Measurements from ENCODE around the gene NFS1. TPM values are rescaled to one million over a fixed set of nuclear protein-coding genes. Genes with fewer than 3 reads are reported as not detected.

Gene NFS1
- total and polyA plus RNA-seq, 2 of the 4 experiments (the other 2 are of a cell fraction) = 16.5 to 35.6 TPM

- ATAC-seq (ENCODE audit: low read depth) (no peak), DNase-seq (no peak)
- Histone ChIP-seq H3K56ac (ENCODE audit: extremely low read depth, insufficient read depth, low read length) (no peak overlapping the region), H3K18ac (ENCODE audit: low read depth, low read length) (no peak overlapping the region), H3K9me1 (ENCODE audit: insufficient read depth, low read length) (peaks cover 11% of the 10 kb centered on the region), H3K79me1 (ENCODE audit: low read depth in 1 of 2, low read length in 2 of 2) (peaks cover 34 to 74% of the 10 kb centered on the region in 2 experiments), H4K5ac (ENCODE audit: low read depth, low read length) (no peak overlapping the region), H4K91ac (ENCODE audit: insufficient read depth, low read depth, low read length) (no peak overlapping the region), H3K23ac (ENCODE audit: low read depth, low read length) (no peak overlapping the region), H2BK5ac (ENCODE audit: low read depth, low read length, poor library complexity, severe bottlenecking) (no peak overlapping the region), H4K20me1 (ENCODE audit: insufficient read depth, low read length) (peaks cover 96% of the 10 kb centered on the region), H3K4ac (ENCODE audit: low read depth, low read length) (no peak overlapping the region), H3K9me3 (ENCODE audit: control insufficient read depth, insufficient read depth, low read length) (no peaks in the 10 kb centered on the region), H2AK5ac (ENCODE audit: low read depth, low read length) (no peak overlapping the region), H3K27ac (ENCODE audit: insufficient read depth, low read length) (no peak overlapping the region), H3K4me3 (ENCODE audit: insufficient read depth, low read depth, low read length) (no peak overlapping the region), H2BK15ac (ENCODE audit: low read depth, low read length) (no peak overlapping the region), H3K14ac (replicated peaks; ENCODE audit: low read depth, low read length) (no peak overlapping the region), H3K9ac (ENCODE audit: low read depth, low read length) (no peak overlapping the region), H3K4me2 (ENCODE audit: low read depth, low read length) (no peak overlapping the region), H2AFZ (replicated peaks; ENCODE audit: low read length, poor library complexity) (no peak overlapping the region), H2BK20ac (ENCODE audit: low read depth, low read length) (no peak overlapping the region), H2AK9ac (replicated peaks; ENCODE audit: low read depth, low read length, poor library complexity) (no peak overlapping the region), H3K4me1 (ENCODE audit: control insufficient read depth, insufficient read depth, low read length) (no peaks in the 10 kb centered on the region), H4K8ac (ENCODE audit: low read depth in 2 of 2, low read length in 2 of 2) (no peak overlapping the region), H3K27me3 (ENCODE audit: control insufficient read depth, insufficient read depth, low read length) (no peaks in the 10 kb centered on the region), H3K36me3 (ENCODE audit: control insufficient read depth, insufficient read depth, low read length) (peaks cover 82% of the 10 kb centered on the region), H2BK120ac (ENCODE audit: low read depth, low read length) (no peak overlapping the region)
- no CpG with 5 or more reads among the region's 12 CpGs for WGBS, 2 experiments (ENCODE audit: extremely low coverage in 2 of 2, insufficient read length in 1 of 2)
- intact Hi-C loops (cut with micrococcal nuclease) = no loop called here
- in situ Hi-C loops (cut with MboI; ENCODE audit: low sequenced_read_pairs) = no loop called here
- no TSS peak for BruUV-seq (replicated peaks)
- TF ChIP-seq CEBPB (IDR thresholded peaks at IDR 0.05; ENCODE audit: low read depth, low read length) (no peak), CHD1 (IDR thresholded peaks at IDR 0.05; ENCODE audit: low read depth, low read length) (no peak), BHLHE40 (IDR thresholded peaks at IDR 0.05; ENCODE audit: low read depth, low read length) (no peak), MXI1 (IDR thresholded peaks at IDR 0.05; ENCODE audit: borderline replicate concordance, low read depth, low read length) (no peak), ELK1 (IDR thresholded peaks at IDR 0.05; ENCODE audit: borderline replicate concordance, low read depth, low read length) (no peak), USF2 (IDR thresholded peaks at IDR 0.05; ENCODE audit: low read depth, low read length) (no peak), NFE2L2 (IDR thresholded peaks at IDR 0.05; ENCODE audit: low read depth, low read length) (no peak), MAZ (IDR thresholded peaks at IDR 0.05; ENCODE audit: borderline replicate concordance, low read depth, low read length) (no peak), MAFK (IDR thresholded peaks at IDR 0.05; ENCODE audit: low read depth, low read length) (no peak), SMC3 (IDR thresholded peaks at IDR 0.05; ENCODE audit: low read depth, low read length) (no peak), POLR2A (IDR thresholded peaks at IDR 0.05; ENCODE audit: low read depth, low read length) (no peak), RCOR1 (IDR thresholded peaks at IDR 0.05; ENCODE audit: insufficient replicate concordance, low read length) (no peak)
- ChIA-PET POLR2A (ENCODE audit: unreplicated experiment) (interaction anchor here (0.6 kb wide), 1 partner anchor 165 kb away, joined by 12 read pairs; no protein-coding TSS in a partner anchor), CTCF (interaction anchor here (0.7 to 1.4 kb wide), 2 partner anchors 9 to 15 kb away, joined by 3 to 4 read pairs; no protein-coding TSS in a partner anchor)
- dilution Hi-C loops (cut with HindIII; ENCODE audit: low sequenced_read_pairs, unreplicated experiment) = no loop called here
These were observed 20.0 kb upstream of the NFS1 start for GRCh38 chr20:35718972-35719635.
